Measurements from ENCODE around the gene MXRA7.
"Not testable (repeated sequence)": the region's sequence is repeated elsewhere in the genome, so short reads cannot be mapped to it uniquely, and the experiment has no call there.

Gene MXRA7

GRCh38 chr17:76735586-76736348 is 25.0 kb upstream of the MXRA7 start:
- no peak for DNase-seq (ENCODE audit: low spot score)

GRCh38 chr17:76735006-76735405 is 24.2 kb upstream of the MXRA7 start:
- no peak for DNase-seq (ENCODE audit: low spot score)

- no peak for DNase-seq (ENCODE audit: low spot score)
Measured at GRCh38 chr17:76734080-76734840, 23.5 kb upstream of the MXRA7 start.

GRCh38 chr17:76733618-76733957 is 22.8 kb upstream of the MXRA7 start:
- DNase-seq (ENCODE audit: low spot score): no peak

- no peak for DNase-seq (ENCODE audit: low spot score)
Measured at GRCh38 chr17:76732734-76733617, 22.2 kb upstream of the MXRA7 start.

- not testable (repeated sequence) for DNase-seq (ENCODE audit: low spot score)
Measured at GRCh38 chr17:76731800-76732733, 21.3 kb upstream of the MXRA7 start.

GRCh38 chr17:76727745-76728456 is 17.1 kb upstream of the MXRA7 start:
- DNase-seq (ENCODE audit: low spot score): peak; percentile 32

- DNase-seq (ENCODE audit: low spot score): peak; percentile 76
Measured at GRCh38 chr17:76726776-76727718, 16.3 kb upstream of the MXRA7 start, which contains the start of gene METTL23. Gene METTL23, plus strand, starts transcription at chr17:76726839. Its CDS starts 2,872 bp downstream, at chr17:76729711.

GRCh38 chr17:76726231-76726775 is 15.5 kb upstream of the MXRA7 start, which contains the start of gene JMJD6:
Gene JMJD6, minus strand, starts transcription at chr17:76726606. Its CDS starts 131 bp downstream, at chr17:76726475.
- peak; percentile 96 for DNase-seq (ENCODE audit: low spot score)

- DNase-seq (ENCODE audit: low spot score): peak; percentile 68
Measured at GRCh38 chr17:76725580-76726230, 14.9 kb upstream of the MXRA7 start.

GRCh38 chr17:76723812-76724211 is 13.0 kb upstream of the MXRA7 start:
- DNase-seq (ENCODE audit: low spot score): no peak

GRCh38 chr17:76722977-76723376 is 12.2 kb upstream of the MXRA7 start:
- not testable (repeated sequence) for DNase-seq (ENCODE audit: low spot score)

GRCh38 chr17:76722279-76722678 is 11.5 kb upstream of the MXRA7 start:
- no peak for DNase-seq (ENCODE audit: low spot score)

GRCh38 chr17:76721463-76721862 is 10.7 kb upstream of the MXRA7 start:
- DNase-seq (ENCODE audit: low spot score): no peak

GRCh38 chr17:76720941-76721340 is 10.2 kb upstream of the MXRA7 start:
- no peak for DNase-seq (ENCODE audit: low spot score)

GRCh38 chr17:76720211-76720610 is 9.4 kb upstream of the MXRA7 start:
- no peak for DNase-seq (ENCODE audit: low spot score)

- DNase-seq (ENCODE audit: low spot score): no peak
Measured at GRCh38 chr17:76718516-76718915, 7.8 kb upstream of the MXRA7 start.

- peak; percentile 88 for DNase-seq (ENCODE audit: low spot score)
Measured at GRCh38 chr17:76716839-76717215, 6.1 kb upstream of the MXRA7 start.
